Measurements from ENCODE around the gene GGA1. TPM values are rescaled to one million over a fixed set of nuclear protein-coding genes. Genes with fewer than 3 reads are reported as not detected.

Gene GGA1
- polyA plus RNA-seq, 1 donor from 2014 or later: 31.3 TPM

GRCh38 chr22:37611207-37611606, 2.6 kb downstream of the GGA1 start:
- Mint-ChIP-seq H3K9me3 (no peaks in the 10 kb centered on the region), H3K4me3 (peak overlapping the region in 3 of 4 donors; percentile 67 to 89 (median 70)), H3K36me3 (no peaks in the 10 kb centered on the region), H3K4me1 (peaks cover 16 to 29% (median 22%) of the 10 kb centered on the region in 3 donors), H3K27me3 (no peaks in the 10 kb centered on the region), H3K27ac (peak overlapping the region; percentile 67 to 95 (median 90))

GRCh38 chr22:37616201-37617083, 7.8 kb downstream of the GGA1 start:
- Mint-ChIP-seq H3K27ac (peak overlapping the region in 1 of 3 donors; percentile 92), H3K27me3 (no peaks in the 10 kb centered on the region), H3K36me3 (peaks cover 8% of the 10 kb centered on the region), H3K4me3 (peak overlapping the region in 1 of 4 donors; percentile 71), H3K9me3 (no peaks in the 10 kb centered on the region), H3K4me1 (peaks cover 14 to 18% (median 16%) of the 10 kb centered on the region in 3 donors)

GRCh38 chr22:37617431-37617830, 8.8 kb downstream of the GGA1 start:
- H3K4me1 Mint-ChIP-seq: peaks cover 14 to 18% (median 16%) of the 10 kb centered on the region in 3 donors
- no peaks in the 10 kb centered on the region for H3K9me3 Mint-ChIP-seq
- H3K36me3 Mint-ChIP-seq: peaks cover 8% of the 10 kb centered on the region
- H3K27me3 Mint-ChIP-seq: no peaks in the 10 kb centered on the region
- peak overlapping the region in 1 of 3 donors; percentile 96 for H3K27ac Mint-ChIP-seq
- H3K4me3 Mint-ChIP-seq: peak overlapping the region in 2 of 4 donors; percentile 63 to 71

- H3K27ac Mint-ChIP-seq: peak overlapping the region; percentile 94 to 96 (median 95)
Measured at GRCh38 chr22:37618072-37618656, 9.5 kb downstream of the GGA1 start.

GRCh38 chr22:37618674-37619073, 10.0 kb downstream of the GGA1 start:
- H3K4me3 Mint-ChIP-seq: peak overlapping the region; percentile 52 to 91 (median 76)
- no peaks in the 10 kb centered on the region for H3K9me3 Mint-ChIP-seq
- H3K36me3 Mint-ChIP-seq: peaks cover 8% of the 10 kb centered on the region
- peaks cover 17 to 21% (median 20%) of the 10 kb centered on the region in 3 donors for H3K4me1 Mint-ChIP-seq
- H3K27me3 Mint-ChIP-seq: no peaks in the 10 kb centered on the region
- H3K27ac Mint-ChIP-seq: peak overlapping the region; percentile 94 to 96 (median 95)

More at GRCh38 chr22:37618072-37618656, 9.5 kb downstream of the GGA1 start:
- Mint-ChIP-seq H3K27me3 (no peaks in the 10 kb centered on the region), H3K4me3 (peak overlapping the region; percentile 52 to 91 (median 76)), H3K36me3 (peaks cover 8% of the 10 kb centered on the region), H3K4me1 (peaks cover 14 to 20% (median 18%) of the 10 kb centered on the region in 3 donors), H3K9me3 (no peaks in the 10 kb centered on the region)

- Mint-ChIP-seq H3K27me3 (no peaks in the 10 kb centered on the region), H3K27ac (peak overlapping the region in 1 of 3 donors; percentile 96), H3K36me3 (peaks cover 9% of the 10 kb centered on the region), H3K9me3 (no peaks in the 10 kb centered on the region), H3K4me1 (peaks cover 18 to 25% (median 22%) of the 10 kb centered on the region in 3 donors), H3K4me3 (no peak overlapping the region)
Measured at GRCh38 chr22:37619991-37620390, 11.4 kb downstream of the GGA1 start.

GRCh38 chr22:37621352-37621860, 12.8 kb downstream of the GGA1 start:
- no peaks in the 10 kb centered on the region for H3K9me3 Mint-ChIP-seq
- peaks cover 11% of the 10 kb centered on the region for H3K36me3 Mint-ChIP-seq
- peak overlapping the region; percentile 10 to 83 (median 46) for H3K27ac Mint-ChIP-seq
- H3K4me3 Mint-ChIP-seq: peak overlapping the region in 2 of 4 donors; percentile 24 to 74
- peaks cover 2% of the 10 kb centered on the region for H3K27me3 Mint-ChIP-seq
- H3K4me1 Mint-ChIP-seq: peaks cover 23 to 30% (median 25%) of the 10 kb centered on the region in 3 donors

GRCh38 chr22:37623075-37624016, 14.7 kb downstream of the GGA1 start:
- Mint-ChIP-seq H3K9me3 (no peaks in the 10 kb centered on the region), H3K27me3 (peaks cover 2% of the 10 kb centered on the region), H3K4me1 (peaks cover 32 to 35% (median 32%) of the 10 kb centered on the region in 3 donors), H3K36me3 (peaks cover 9% of the 10 kb centered on the region), H3K27ac (peak overlapping the region in 2 of 3 donors; percentile 85 to 91), H3K4me3 (peak overlapping the region in 3 of 4 donors; percentile 49 to 83 (median 68))

- H3K9me3 Mint-ChIP-seq: no peaks in the 10 kb centered on the region
- H3K27me3 Mint-ChIP-seq: peaks cover 2% of the 10 kb centered on the region
- H3K4me3 Mint-ChIP-seq: peak overlapping the region in 1 of 4 donors; percentile 49
- H3K27ac Mint-ChIP-seq: peak overlapping the region in 2 of 3 donors; percentile 85 to 91
- peaks cover 7% of the 10 kb centered on the region for H3K36me3 Mint-ChIP-seq
- peaks cover 31 to 32% (median 31%) of the 10 kb centered on the region in 3 donors for H3K4me1 Mint-ChIP-seq
Measured at GRCh38 chr22:37624017-37624365, 15.4 kb downstream of the GGA1 start.

GRCh38 chr22:37624876-37625275, 16.2 kb downstream of the GGA1 start:
- H3K9me3 Mint-ChIP-seq: no peaks in the 10 kb centered on the region
- peak overlapping the region; percentile 36 to 94 (median 86) for H3K27ac Mint-ChIP-seq
- peaks cover 4% of the 10 kb centered on the region for H3K36me3 Mint-ChIP-seq
- H3K27me3 Mint-ChIP-seq: peaks cover 2% of the 10 kb centered on the region
- peak overlapping the region in 2 of 4 donors; percentile 4 to 71 for H3K4me3 Mint-ChIP-seq
- H3K4me1 Mint-ChIP-seq: peaks cover 27 to 31% (median 31%) of the 10 kb centered on the region in 3 donors

GRCh38 chr22:37625737-37626136, 17.1 kb downstream of the GGA1 start:
- Mint-ChIP-seq H3K4me1 (peaks cover 27 to 31% (median 31%) of the 10 kb centered on the region in 3 donors), H3K4me3 (peak overlapping the region in 2 of 4 donors; percentile 4 to 71), H3K9me3 (no peaks in the 10 kb centered on the region), H3K36me3 (peaks cover 4% of the 10 kb centered on the region), H3K27ac (peak overlapping the region; percentile 71 to 94 (median 91)), H3K27me3 (peaks cover 2% of the 10 kb centered on the region)

- Mint-ChIP-seq H3K27me3 (peaks cover 2% of the 10 kb centered on the region), H3K4me3 (peak overlapping the region in 1 of 4 donors; percentile 22), H3K4me1 (peaks cover 27 to 31% (median 31%) of the 10 kb centered on the region in 3 donors), H3K27ac (peak overlapping the region; percentile 71 to 94 (median 91)), H3K9me3 (no peaks in the 10 kb centered on the region), H3K36me3 (peaks cover 4% of the 10 kb centered on the region)
Measured at GRCh38 chr22:37626144-37626543, 17.5 kb downstream of the GGA1 start.

- Mint-ChIP-seq H3K4me1 (peaks cover 27 to 31% (median 29%) of the 10 kb centered on the region in 3 donors), H3K4me3 (peak overlapping the region; percentile 43 to 84 (median 49))
Measured at GRCh38 chr22:37626556-37627075, 18.0 kb downstream of the GGA1 start.

GRCh38 chr22:37627121-37627520, 18.5 kb downstream of the GGA1 start:
- Mint-ChIP-seq H3K4me1 (peaks cover 27 to 35% (median 32%) of the 10 kb centered on the region in 3 donors), H3K9me3 (no peaks in the 10 kb centered on the region), H3K4me3 (peak overlapping the region; percentile 43 to 84 (median 49)), H3K36me3 (peaks cover 4% of the 10 kb centered on the region), H3K27me3 (peaks cover 2% of the 10 kb centered on the region), H3K27ac (peak overlapping the region; percentile 91 to 92 (median 91))

More at GRCh38 chr22:37626556-37627075, 18.0 kb downstream of the GGA1 start:
- Mint-ChIP-seq H3K36me3 (peaks cover 4% of the 10 kb centered on the region), H3K9me3 (no peaks in the 10 kb centered on the region), H3K27ac (peak overlapping the region; percentile 91 to 94 (median 92)), H3K27me3 (peaks cover 2% of the 10 kb centered on the region)
